Uterus (tissue), 2 donors: ENCODE results near the gene PFKFB2.

Experiments used
- CTCF ChIP-seq, 4 experiments: fragments of 200-600 bp in 2 of 4; fragments of 450-650 bp in 2 of 4; sonication (generic) in 2 of 4; IDR thresholded peaks; one replicate each; pipeline ENCODE4 v1.5.1; 2016 to 2019; ENCODE audit warnings: antibody characterized with exemption in 4 of 4, mild to moderate bottlenecking in 2 of 4, moderate library complexity in 1 of 4
- POLR2A ChIP-seq, 2 donors: fragments of 450-650 bp; IDR thresholded peaks; one replicate each; pipeline ENCODE4 v1.6.1; 2016; ENCODE audit warnings: antibody characterized with exemption in 2 of 2, mild to moderate bottlenecking in 1 of 2, moderate library complexity in 1 of 2

- TF ChIP-seq CTCF (IDR thresholded peaks at IDR 0.05), result no peak
- no peak for TF ChIP-seq POLR2A (IDR thresholded peaks at IDR 0.05)
Measured at GRCh38 chr1:207031632-207032264, 21.3 kb upstream of the PFKFB2 start.
